ENCODE data around the gene FRY.

DNA sequence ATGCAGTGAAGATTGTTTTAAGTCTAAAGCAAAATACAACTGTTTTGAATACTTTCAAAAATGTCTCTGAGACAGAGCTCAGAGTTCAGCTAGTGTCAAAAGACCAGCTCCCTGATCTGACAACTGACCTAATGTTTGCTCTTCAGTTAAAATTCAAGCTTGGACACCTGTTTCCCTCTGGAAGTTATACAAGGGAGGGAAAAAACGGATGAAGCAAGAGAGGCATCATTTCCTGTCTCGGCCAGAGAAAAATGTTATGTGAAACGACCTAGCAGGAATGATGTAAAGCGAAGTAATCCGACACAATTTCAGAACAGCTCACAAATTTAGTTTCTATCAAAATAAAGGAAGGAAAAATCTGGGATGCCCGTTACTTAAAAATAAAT, 224.1 kb downstream of the FRY start:
- no peak for TF ChIP-seq TAF1 (IDR thresholded peaks at IDR 0.05; ENCODE audit: borderline replicate concordance, insufficient read depth, low read length)
- TF ChIP-seq SIN3A (IDR thresholded peaks at IDR 0.05; ENCODE audit: borderline replicate concordance, insufficient read depth, low read length): no peak
- TF ChIP-seq POLR2AphosphoS5 (IDR thresholded peaks at IDR 0.05; ENCODE audit: low read depth, low read length): no peak
- TF ChIP-seq, protein P1, sequence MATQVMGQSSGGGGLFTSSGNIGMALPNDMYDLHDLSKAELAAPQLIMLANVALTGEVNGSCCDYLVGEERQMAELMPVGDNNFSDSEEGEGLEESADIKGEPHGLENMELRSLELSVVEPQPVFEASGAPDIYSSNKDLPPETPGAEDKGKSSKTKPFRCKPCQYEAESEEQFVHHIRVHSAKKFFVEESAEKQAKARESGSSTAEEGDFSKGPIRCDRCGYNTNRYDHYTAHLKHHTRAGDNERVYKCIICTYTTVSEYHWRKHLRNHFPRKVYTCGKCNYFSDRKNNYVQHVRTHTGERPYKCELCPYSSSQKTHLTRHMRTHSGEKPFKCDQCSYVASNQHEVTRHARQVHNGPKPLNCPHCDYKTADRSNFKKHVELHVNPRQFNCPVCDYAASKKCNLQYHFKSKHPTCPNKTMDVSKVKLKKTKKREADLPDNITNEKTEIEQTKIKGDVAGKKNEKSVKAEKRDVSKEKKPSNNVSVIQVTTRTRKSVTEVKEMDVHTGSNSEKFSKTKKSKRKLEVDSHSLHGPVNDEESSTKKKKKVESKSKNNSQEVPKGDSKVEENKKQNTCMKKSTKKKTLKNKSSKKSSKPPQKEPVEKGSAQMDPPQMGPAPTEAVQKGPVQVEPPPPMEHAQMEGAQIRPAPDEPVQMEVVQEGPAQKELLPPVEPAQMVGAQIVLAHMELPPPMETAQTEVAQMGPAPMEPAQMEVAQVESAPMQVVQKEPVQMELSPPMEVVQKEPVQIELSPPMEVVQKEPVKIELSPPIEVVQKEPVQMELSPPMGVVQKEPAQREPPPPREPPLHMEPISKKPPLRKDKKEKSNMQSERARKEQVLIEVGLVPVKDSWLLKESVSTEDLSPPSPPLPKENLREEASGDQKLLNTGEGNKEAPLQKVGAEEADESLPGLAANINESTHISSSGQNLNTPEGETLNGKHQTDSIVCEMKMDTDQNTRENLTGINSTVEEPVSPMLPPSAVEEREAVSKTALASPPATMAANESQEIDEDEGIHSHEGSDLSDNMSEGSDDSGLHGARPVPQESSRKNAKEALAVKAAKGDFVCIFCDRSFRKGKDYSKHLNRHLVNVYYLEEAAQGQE (IDR thresholded peaks at IDR 0.05; ENCODE audit: insufficient read depth in 1 of 2, low read depth in 2 of 2, low read length in 2 of 2): no peak
- no peak for TF ChIP-seq FOXP2 (optimal IDR thresholded peaks at IDR 0.05; ENCODE audit: borderline replicate concordance, extremely low read depth, extremely low read length, insufficient read depth)
